SU-DHL-6 (cell line): ENCODE results near the gene KDM6A.

Source experiments
- EZH2phosphoT487 ChIP-seq: fragments of 200-600 bp; sonication (generic), shearing (Covaris generic); conservative IDR thresholded peaks from 2 replicates; pipeline ENCODE4 v1.6.1; 2018; ENCODE audit warnings: mild to moderate bottlenecking, antibody characterized with exemption, low read length, moderate library complexity, mixed read lengths
- TF ChIP-seq, protein P1 (sequence below): fragments of 200-600 bp; sonication (generic); IDR thresholded peaks from one replicate; pipeline ENCODE4 v1.5.1; 2017; ENCODE audit warnings: antibody characterized with exemption, mild to moderate bottlenecking, low read length, moderate library complexity; ENCODE audit not compliant: insufficient read depth, poor library complexity, severe bottlenecking

DNA sequence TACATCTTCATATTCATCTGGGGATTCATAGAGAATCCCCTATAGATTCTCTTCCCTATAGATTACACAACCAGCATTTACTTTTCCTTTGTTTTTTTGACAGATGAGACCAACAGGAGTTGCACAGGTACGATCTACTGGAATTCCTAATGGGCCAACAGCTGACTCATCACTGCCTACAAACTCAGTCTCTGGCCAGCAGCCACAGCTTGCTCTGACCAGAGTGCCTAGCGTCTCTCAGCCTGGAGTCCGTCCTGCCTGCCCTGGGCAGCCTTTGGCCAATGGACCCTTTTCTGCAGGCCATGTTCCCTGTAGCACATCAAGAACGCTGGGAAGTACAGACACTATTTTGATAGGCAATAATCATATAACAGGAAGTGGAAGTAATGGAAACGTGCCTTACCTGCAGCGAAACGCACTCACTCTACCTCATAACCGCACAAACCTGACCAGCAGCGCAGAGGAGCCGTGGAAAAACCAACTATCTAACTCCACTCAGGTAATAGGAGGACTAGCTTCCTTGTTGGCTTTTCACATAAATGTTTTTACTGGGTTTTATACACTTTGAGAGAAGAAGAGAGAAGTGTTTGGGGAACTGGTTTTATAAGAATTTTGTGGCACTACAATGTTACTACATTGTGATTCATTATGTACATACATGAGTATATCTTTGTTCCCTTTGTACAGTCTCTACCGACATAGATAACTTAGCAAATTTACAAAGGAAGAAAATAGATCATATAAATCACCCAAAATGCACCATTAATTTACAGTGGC lies 190.5 kb downstream of the KDM6A start:
- TF ChIP-seq, protein P1, sequence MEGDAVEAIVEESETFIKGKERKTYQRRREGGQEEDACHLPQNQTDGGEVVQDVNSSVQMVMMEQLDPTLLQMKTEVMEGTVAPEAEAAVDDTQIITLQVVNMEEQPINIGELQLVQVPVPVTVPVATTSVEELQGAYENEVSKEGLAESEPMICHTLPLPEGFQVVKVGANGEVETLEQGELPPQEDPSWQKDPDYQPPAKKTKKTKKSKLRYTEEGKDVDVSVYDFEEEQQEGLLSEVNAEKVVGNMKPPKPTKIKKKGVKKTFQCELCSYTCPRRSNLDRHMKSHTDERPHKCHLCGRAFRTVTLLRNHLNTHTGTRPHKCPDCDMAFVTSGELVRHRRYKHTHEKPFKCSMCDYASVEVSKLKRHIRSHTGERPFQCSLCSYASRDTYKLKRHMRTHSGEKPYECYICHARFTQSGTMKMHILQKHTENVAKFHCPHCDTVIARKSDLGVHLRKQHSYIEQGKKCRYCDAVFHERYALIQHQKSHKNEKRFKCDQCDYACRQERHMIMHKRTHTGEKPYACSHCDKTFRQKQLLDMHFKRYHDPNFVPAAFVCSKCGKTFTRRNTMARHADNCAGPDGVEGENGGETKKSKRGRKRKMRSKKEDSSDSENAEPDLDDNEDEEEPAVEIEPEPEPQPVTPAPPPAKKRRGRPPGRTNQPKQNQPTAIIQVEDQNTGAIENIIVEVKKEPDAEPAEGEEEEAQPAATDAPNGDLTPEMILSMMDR, result no peak
- TF ChIP-seq EZH2phosphoT487, result no peak
